ENCODE data around the gene FBXO48. TPM values are rescaled to one million over a fixed set of nuclear protein-coding genes. Genes with fewer than 3 reads are reported as not detected.

FBXO48 gene
- total RNA-seq, 1 donor = 0.72 TPM

GRCh38 chr2:68414876-68415275, 52.2 kb downstream of the FBXO48 start:
- H3K4me3 ChIP-seq (ENCODE audit: insufficient read depth, low read length) = no peak overlapping the region

GRCh38 chr2:68414452-68414851, 52.6 kb downstream of the FBXO48 start:
- Histone ChIP-seq H3K9me3 (ENCODE audit: low read depth, low read length) (no peaks in the 10 kb centered on the region), H3K27ac (ENCODE audit: low read depth, low read length) (no peak overlapping the region), H2AFZ (ENCODE audit: low read length) (no peak overlapping the region), H4K20me1 (ENCODE audit: insufficient read depth, low read length) (no peaks in the 10 kb centered on the region), H3K27me3 (ENCODE audit: insufficient read depth, low read length) (no peaks in the 10 kb centered on the region), H3K36me3 (ENCODE audit: insufficient read depth, low read length) (no peaks in the 10 kb centered on the region), H3K4me3 (ENCODE audit: insufficient read depth, low read length) (no peak overlapping the region), H3K79me2 (ENCODE audit: insufficient read depth, low read length) (no peaks in the 10 kb centered on the region), H3K4me2 (ENCODE audit: insufficient read depth, low read length) (no peak overlapping the region), H3K4me1 (ENCODE audit: insufficient read depth, low read length) (no peaks in the 10 kb centered on the region)
- DNase-seq (ENCODE audit: insufficient read length, low spot score, missing footprints) = no peak
- TF ChIP-seq, protein P1, sequence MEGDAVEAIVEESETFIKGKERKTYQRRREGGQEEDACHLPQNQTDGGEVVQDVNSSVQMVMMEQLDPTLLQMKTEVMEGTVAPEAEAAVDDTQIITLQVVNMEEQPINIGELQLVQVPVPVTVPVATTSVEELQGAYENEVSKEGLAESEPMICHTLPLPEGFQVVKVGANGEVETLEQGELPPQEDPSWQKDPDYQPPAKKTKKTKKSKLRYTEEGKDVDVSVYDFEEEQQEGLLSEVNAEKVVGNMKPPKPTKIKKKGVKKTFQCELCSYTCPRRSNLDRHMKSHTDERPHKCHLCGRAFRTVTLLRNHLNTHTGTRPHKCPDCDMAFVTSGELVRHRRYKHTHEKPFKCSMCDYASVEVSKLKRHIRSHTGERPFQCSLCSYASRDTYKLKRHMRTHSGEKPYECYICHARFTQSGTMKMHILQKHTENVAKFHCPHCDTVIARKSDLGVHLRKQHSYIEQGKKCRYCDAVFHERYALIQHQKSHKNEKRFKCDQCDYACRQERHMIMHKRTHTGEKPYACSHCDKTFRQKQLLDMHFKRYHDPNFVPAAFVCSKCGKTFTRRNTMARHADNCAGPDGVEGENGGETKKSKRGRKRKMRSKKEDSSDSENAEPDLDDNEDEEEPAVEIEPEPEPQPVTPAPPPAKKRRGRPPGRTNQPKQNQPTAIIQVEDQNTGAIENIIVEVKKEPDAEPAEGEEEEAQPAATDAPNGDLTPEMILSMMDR (IDR thresholded peaks at IDR 0.05; ENCODE audit: extremely low read depth, low read depth, low read length) = no peak

More at GRCh38 chr2:68414876-68415275, 52.2 kb downstream of the FBXO48 start:
- H3K9me3 ChIP-seq (ENCODE audit: low read depth, low read length) = no peaks in the 10 kb centered on the region
- H2AFZ ChIP-seq (ENCODE audit: low read length) = no peak overlapping the region
- no peak overlapping the region for H3K4me2 ChIP-seq (ENCODE audit: insufficient read depth, low read length)
- no peaks in the 10 kb centered on the region for H3K4me1 ChIP-seq (ENCODE audit: insufficient read depth, low read length)
- H3K27me3 ChIP-seq (ENCODE audit: insufficient read depth, low read length) = no peaks in the 10 kb centered on the region
- no peak overlapping the region for H3K27ac ChIP-seq (ENCODE audit: low read depth, low read length)
- H3K79me2 ChIP-seq (ENCODE audit: insufficient read depth, low read length) = no peaks in the 10 kb centered on the region
- DNase-seq (ENCODE audit: insufficient read length, low spot score, missing footprints) = no peak
- H3K36me3 ChIP-seq (ENCODE audit: insufficient read depth, low read length) = no peaks in the 10 kb centered on the region
- TF ChIP-seq, protein P1 (IDR thresholded peaks at IDR 0.05; ENCODE audit: extremely low read depth, low read depth, low read length) = no peak
- no peaks in the 10 kb centered on the region for H4K20me1 ChIP-seq (ENCODE audit: insufficient read depth, low read length)

DNA sequence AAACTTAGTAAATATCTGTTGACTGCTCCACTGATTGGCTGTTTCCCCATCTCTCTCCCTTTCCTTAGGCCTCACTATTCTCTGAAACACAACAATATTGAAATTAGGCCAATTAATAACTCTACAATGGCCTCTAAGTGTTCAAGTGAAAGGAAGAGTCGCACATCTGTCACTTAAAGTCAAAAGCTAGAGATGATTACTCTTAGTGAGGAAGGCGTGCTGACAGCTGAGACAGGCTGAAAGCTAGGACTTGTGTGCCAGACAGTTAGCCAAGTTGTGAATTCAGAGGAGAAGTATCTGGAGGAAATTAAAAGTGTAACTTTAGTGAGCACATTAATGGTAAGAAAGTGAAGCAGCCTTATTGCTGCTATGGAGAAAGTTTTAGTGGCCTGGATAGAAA, 53.6 kb downstream of the FBXO48 start:
- Histone ChIP-seq H4K20me1 (ENCODE audit: insufficient read depth, low read length) (no peaks in the 10 kb centered on the region), H3K27ac (ENCODE audit: low read depth, low read length) (no peak overlapping the region), H3K4me3 (ENCODE audit: insufficient read depth, low read length) (no peak overlapping the region), H3K4me2 (ENCODE audit: insufficient read depth, low read length) (no peak overlapping the region), H3K27me3 (ENCODE audit: insufficient read depth, low read length) (no peaks in the 10 kb centered on the region), H2AFZ (ENCODE audit: low read length) (no peak overlapping the region), H3K9me3 (ENCODE audit: low read depth, low read length) (no peaks in the 10 kb centered on the region), H3K79me2 (ENCODE audit: insufficient read depth, low read length) (no peaks in the 10 kb centered on the region), H3K4me1 (ENCODE audit: insufficient read depth, low read length) (no peaks in the 10 kb centered on the region), H3K36me3 (ENCODE audit: insufficient read depth, low read length) (no peaks in the 10 kb centered on the region)
- TF ChIP-seq, protein P1 (IDR thresholded peaks at IDR 0.05; ENCODE audit: extremely low read depth, low read depth, low read length) = no peak
- DNase-seq (ENCODE audit: insufficient read length, low spot score, missing footprints) = no peak

- no peak for DNase-seq (ENCODE audit: insufficient read length, low spot score, missing footprints)
- Histone ChIP-seq H2AFZ (ENCODE audit: low read length) (no peak overlapping the region), H3K27ac (ENCODE audit: low read depth, low read length) (no peak overlapping the region), H3K4me3 (ENCODE audit: insufficient read depth, low read length) (no peak overlapping the region), H3K27me3 (ENCODE audit: insufficient read depth, low read length) (no peaks in the 10 kb centered on the region), H4K20me1 (ENCODE audit: insufficient read depth, low read length) (no peaks in the 10 kb centered on the region), H3K9me3 (ENCODE audit: low read depth, low read length) (no peaks in the 10 kb centered on the region), H3K4me1 (ENCODE audit: insufficient read depth, low read length) (no peaks in the 10 kb centered on the region), H3K79me2 (ENCODE audit: insufficient read depth, low read length) (no peaks in the 10 kb centered on the region), H3K4me2 (ENCODE audit: insufficient read depth, low read length) (no peak overlapping the region), H3K36me3 (ENCODE audit: insufficient read depth, low read length) (no peaks in the 10 kb centered on the region)
- TF ChIP-seq, protein P1 (IDR thresholded peaks at IDR 0.05; ENCODE audit: extremely low read depth, low read depth, low read length) = no peak
Measured at GRCh38 chr2:68412127-68412819, 54.8 kb downstream of the FBXO48 start.
